ENCODE results near the gene IL37.

IL37 gene

GRCh38 chr2:112960230-112960825 lies 49.4 kb downstream of the IL37 start:
- Histone ChIP-seq H3K4me3 (ENCODE audit: low read depth, low read length) (no peak overlapping the region), H3K36me3 (ENCODE audit: control insufficient read depth in 2 of 2, insufficient read depth in 1 of 2, low read length in 2 of 2) (no peaks in the 10 kb centered on the region), H3K27ac (ENCODE audit: extremely low read depth, low read depth, low read length) (no peak overlapping the region), H3K9me3 (ENCODE audit: control insufficient read depth, insufficient read depth, low read depth, low read length) (no peaks in the 10 kb centered on the region), H3K4me1 (ENCODE audit: control insufficient read depth, insufficient read depth, low read length) (no peaks in the 10 kb centered on the region)
- TF ChIP-seq ZNF529 (tag by site-specific recombination; IDR thresholded peaks at IDR 0.05; ENCODE audit: insufficient replicate concordance) (no peak), REST (tag by site-specific recombination; IDR thresholded peaks at IDR 0.05) (no peak), ZNF629 (tag by site-specific recombination; IDR thresholded peaks at IDR 0.05) (no peak), GLIS2 (tag by site-specific recombination; IDR thresholded peaks at IDR 0.05) (no peak), ZBTB21 (tag by site-specific recombination; IDR thresholded peaks at IDR 0.05) (no peak), ZNF792 (tag by site-specific recombination; IDR thresholded peaks at IDR 0.05) (no peak), ZBTB20 (tag by site-specific recombination; IDR thresholded peaks at IDR 0.05) (no peak)
- CTCF ChIA-PET = interaction anchor here (0.5 to 4.8 kb wide), 14 partner anchors 10 to 334 kb away, joined by 3 to 48 read pairs (median 4); no protein-coding TSS in a partner anchor
- POLR2A ChIA-PET = no interaction called here

GRCh38 chr2:112962308-112963175 lies 51.6 kb downstream of the IL37 start:
- ChIA-PET POLR2A (no interaction called here), CTCF (interaction anchor here (0.6 to 4.8 kb wide), 4 partner anchors 21 to 245 kb away, joined by 3 to 48 read pairs (median 3); no protein-coding TSS in a partner anchor)
- Histone ChIP-seq H3K9me3 (ENCODE audit: control insufficient read depth, insufficient read depth, low read depth, low read length) (no peaks in the 10 kb centered on the region), H3K36me3 (ENCODE audit: control insufficient read depth in 2 of 2, insufficient read depth in 1 of 2, low read length in 2 of 2) (no peaks in the 10 kb centered on the region), H3K4me3 (ENCODE audit: low read depth, low read length) (no peak overlapping the region), H3K4me1 (ENCODE audit: control insufficient read depth, insufficient read depth, low read length) (no peaks in the 10 kb centered on the region), H3K27ac (ENCODE audit: extremely low read depth, low read depth, low read length) (no peak overlapping the region)
- TF ChIP-seq ZNF214 (tag by site-specific recombination; IDR thresholded peaks at IDR 0.05; ENCODE audit: borderline replicate concordance) = no peak
- TF ChIP-seq ZNF223 (tag by site-specific recombination; IDR thresholded peaks at IDR 0.05) = no peak
- no peak for TF ChIP-seq ZNF302 (tag by site-specific recombination; IDR thresholded peaks at IDR 0.05; ENCODE audit: low read depth)
- TF ChIP-seq ZBTB48 (tag by site-specific recombination; IDR thresholded peaks at IDR 0.05) = no peak
- no peak for TF ChIP-seq ZNF624 (tag by site-specific recombination; IDR thresholded peaks at IDR 0.05)
- no peak for TF ChIP-seq ZNF501 (tag by site-specific recombination; IDR thresholded peaks at IDR 0.05)
- no peak for TF ChIP-seq ZNF398 (tag by site-specific recombination; IDR thresholded peaks at IDR 0.05)
- no peak for TF ChIP-seq PRDM1 (tag by site-specific recombination; IDR thresholded peaks at IDR 0.05)
- TF ChIP-seq PRDM6 (tag by site-specific recombination; IDR thresholded peaks at IDR 0.05) = no peak
- TF ChIP-seq SP7 (tag by site-specific recombination; IDR thresholded peaks at IDR 0.05) = no peak
- TF ChIP-seq MEIS1 (CRISPR knock-in tag; IDR thresholded peaks at IDR 0.05; ENCODE audit: borderline replicate concordance) = no peak
- no peak for TF ChIP-seq ZNF350 (tag by site-specific recombination; IDR thresholded peaks at IDR 0.05)
- no peak for TF ChIP-seq ZNF280D (tag by site-specific recombination; IDR thresholded peaks at IDR 0.05)
